Prostate gland (tissue), 2 donors: ENCODE measurements around the gene XYLT2.

Source experiments
- CTCF ChIP-seq, 4 experiments: fragments of 200-600 bp in 2 of 4; fragments of 450-650 bp in 2 of 4; sonication (generic) in 2 of 4; IDR thresholded peaks; 1 replicate in 3 of 4; 2 replicates in 1 of 4; pipeline ENCODE4 v1.5.1; 2016 to 2019; ENCODE audit warnings: antibody characterized with exemption in 4 of 4, mild to moderate bottlenecking in 2 of 4, moderate library complexity in 2 of 4
- POLR2A ChIP-seq: fragments of 450-650 bp; IDR thresholded peaks from one replicate; pipeline ENCODE4 v1.6.1; 2016; ENCODE audit warnings: antibody characterized with exemption, mild to moderate bottlenecking

GRCh38 chr17:50348522-50349242 is 2.8 kb downstream of the XYLT2 start:
- TF ChIP-seq CTCF (IDR thresholded peaks at IDR 0.05): no peak
- no peak for TF ChIP-seq POLR2A
